HG03095 (cell line): Measurements from ENCODE around the gene MAN1A1.
"Not testable (repeated sequence)": the region's sequence is repeated elsewhere in the genome, so short reads cannot be mapped to it uniquely, and the experiment has no call there.

ENCODE experiments used
- ATAC-seq: cut with Tn5 transposase; IDR thresholded peaks from one replicate; pipeline ENCODE4 v1.9.1; 2021; ENCODE audit warnings: moderate library complexity; ENCODE audit not compliant: unreplicated experiment

MAN1A1 gene

GRCh38 chr6:119308048-119308570, 41.5 kb downstream of the MAN1A1 start:
- no peak for ATAC-seq

DNA sequence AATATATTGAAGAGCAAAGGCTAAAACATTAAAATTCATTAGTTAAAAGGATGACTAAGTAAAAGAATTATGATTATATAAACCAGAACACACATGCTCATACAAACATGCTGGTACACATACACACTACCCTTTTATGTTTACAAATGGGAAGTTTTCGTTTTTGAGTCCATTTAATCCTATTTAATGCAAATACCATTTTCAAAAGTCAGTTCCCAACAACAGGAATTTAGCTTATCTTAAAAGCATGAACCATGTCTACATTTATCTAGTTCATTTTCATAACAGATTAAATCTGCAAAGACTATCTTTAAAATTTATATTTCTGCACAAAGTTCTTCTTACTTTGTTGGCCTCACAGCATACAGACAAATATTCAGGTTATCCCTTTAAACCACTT, 42.5 kb downstream of the MAN1A1 start:
- ATAC-seq, result no peak

DNA sequence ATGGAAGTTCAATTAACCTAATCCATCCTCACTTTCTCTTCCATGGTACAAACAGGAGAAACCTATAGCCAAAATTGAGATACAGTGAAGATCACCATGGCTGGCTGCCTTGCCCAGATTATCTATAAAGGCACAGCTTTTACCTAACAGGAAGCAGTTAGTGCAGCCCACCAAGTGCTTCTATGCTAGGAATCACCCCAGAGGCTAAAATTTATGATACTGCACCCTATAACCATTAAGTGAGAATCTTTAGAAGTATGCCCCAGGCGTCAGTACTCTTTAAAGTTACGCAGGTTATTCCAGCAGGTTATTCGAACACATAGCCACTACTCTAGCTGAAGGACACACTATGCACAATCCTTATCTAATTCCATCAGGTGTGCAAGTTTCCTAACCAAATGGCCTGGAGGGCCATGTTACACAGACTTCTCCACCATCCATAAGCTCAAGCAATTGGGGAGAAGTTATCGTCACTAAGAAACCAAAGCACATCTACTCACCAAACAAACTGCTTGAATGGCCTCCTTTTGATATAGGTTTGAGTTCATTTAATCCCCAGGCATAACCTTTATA, 43.1 kb downstream of the MAN1A1 start:
- no peak for ATAC-seq

- ATAC-seq, result no peak
Observed at GRCh38 chr6:119303164-119303887, 46.2 kb downstream of the MAN1A1 start.

GRCh38 chr6:119301429-119301828, 48.1 kb downstream of the MAN1A1 start:
- no peak for ATAC-seq

- ATAC-seq, result no peak
Observed at GRCh38 chr6:119299694-119300093, 49.9 kb downstream of the MAN1A1 start.

- ATAC-seq, result no peak
Observed at GRCh38 chr6:119297049-119297448, 52.5 kb downstream of the MAN1A1 start.

- no peak for ATAC-seq
Observed at GRCh38 chr6:119296036-119297035, 53.2 kb downstream of the MAN1A1 start.

GRCh38 chr6:119294984-119295383, 54.6 kb downstream of the MAN1A1 start:
- ATAC-seq, result no peak

DNA sequence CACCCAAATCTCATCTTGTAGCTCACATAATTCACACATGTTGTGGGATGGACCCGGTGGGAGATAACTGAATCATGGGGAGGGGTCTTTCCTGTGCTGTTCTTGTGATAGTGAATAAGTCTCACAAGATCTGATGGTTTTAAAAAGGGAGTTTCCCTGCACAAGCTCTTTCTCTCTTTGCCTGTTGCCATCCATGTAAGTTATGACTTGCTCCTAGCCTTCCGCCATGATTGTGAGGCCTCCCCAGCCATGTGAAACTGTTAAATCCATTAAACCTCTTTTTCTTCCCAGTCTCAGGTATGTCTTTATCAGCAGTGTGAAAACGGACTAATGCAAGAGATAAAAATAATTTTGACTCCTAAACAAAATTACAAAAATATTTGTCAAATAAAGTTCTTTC, 58.5 kb downstream of the MAN1A1 start:
- not testable (repeated sequence) for ATAC-seq

DNA sequence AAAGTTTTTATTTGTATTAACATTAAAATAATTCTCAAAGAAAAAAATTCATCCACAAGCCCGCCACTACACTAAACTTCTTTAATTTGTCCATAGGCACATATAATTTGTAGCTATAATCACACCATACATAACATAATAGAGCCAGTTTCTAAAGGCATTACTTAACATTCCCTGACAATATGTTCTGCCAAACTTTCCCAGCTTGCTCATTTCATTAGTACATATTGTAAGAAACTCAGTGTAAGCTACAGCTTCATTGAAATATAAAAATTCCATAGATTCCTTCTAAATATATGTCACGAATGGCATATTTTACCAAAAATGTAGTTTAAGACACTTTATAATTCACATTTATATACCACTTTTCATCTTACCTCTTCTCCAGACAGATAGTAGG, 59.3 kb downstream of the MAN1A1 start:
- ATAC-seq, result no peak

- no peak for ATAC-seq
Observed at GRCh38 chr6:119289651-119290050, 59.9 kb downstream of the MAN1A1 start.

DNA sequence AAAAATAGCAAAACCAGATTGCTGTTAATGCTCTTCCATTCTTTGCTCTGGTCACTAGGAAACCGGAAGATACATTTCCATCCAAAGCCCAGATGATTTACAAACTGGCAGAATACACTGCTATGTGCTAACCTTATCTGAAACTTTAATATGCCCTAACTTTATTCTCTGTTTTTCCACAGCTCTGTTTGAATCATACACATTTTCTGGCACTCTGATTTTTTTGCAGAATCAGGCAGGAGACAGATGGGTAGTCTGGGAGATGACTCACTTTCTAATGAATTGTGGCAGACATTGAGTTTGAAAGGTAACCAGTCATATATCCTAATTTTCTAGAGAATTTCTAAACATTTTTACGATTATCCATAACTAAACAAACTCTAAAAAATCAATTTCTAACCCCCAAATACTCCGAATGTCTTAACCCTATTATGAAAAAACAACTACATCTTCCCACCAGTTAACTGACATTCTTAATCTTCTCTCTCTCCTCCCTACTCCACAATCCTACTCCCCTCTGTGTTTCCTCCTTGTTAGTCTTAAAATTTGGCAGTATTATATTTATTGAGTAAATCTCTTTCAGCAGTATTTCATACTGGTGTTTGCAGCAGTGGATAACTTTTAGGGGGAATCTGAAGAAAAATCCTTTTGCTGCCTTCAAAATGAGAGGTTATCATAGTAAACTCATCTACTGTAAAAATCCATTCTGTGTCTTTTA, 63.5 kb downstream of the MAN1A1 start:
- ATAC-seq, result no peak

DNA sequence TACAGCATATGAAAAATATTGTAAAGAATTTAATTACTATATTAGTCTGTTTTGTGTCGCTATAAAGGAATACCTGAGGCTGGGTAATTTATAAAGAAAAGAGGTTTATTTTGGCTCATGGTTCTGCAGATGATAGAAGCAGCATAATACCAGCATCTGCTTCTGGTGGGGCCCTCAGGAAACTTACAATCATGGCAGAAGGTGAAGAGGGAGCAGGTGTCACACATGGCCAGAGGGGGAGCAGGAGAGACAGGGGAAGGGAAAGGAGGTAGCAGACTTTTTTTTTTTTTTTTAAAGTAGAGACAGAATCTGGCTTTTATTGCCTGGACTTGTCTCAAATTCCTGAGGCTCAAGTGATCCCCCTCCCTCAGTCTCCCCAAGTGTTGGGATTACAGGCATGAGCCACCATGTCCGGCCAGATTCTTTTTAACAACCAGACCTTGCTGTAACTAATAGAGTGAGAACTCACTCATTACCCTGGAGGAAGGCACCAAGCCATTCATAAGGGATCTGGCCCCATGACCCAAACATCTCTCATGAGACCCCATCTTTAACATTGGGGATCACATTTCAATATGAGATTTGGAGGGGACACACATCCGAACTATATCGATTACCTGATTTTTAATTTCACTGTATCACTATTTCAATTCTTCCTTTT, 64.6 kb downstream of the MAN1A1 start:
- ATAC-seq, result no peak

GRCh38 chr6:119283979-119284545, 65.5 kb downstream of the MAN1A1 start:
- ATAC-seq, result no peak

GRCh38 chr6:119283214-119283613, 66.3 kb downstream of the MAN1A1 start:
- ATAC-seq, result no peak

DNA sequence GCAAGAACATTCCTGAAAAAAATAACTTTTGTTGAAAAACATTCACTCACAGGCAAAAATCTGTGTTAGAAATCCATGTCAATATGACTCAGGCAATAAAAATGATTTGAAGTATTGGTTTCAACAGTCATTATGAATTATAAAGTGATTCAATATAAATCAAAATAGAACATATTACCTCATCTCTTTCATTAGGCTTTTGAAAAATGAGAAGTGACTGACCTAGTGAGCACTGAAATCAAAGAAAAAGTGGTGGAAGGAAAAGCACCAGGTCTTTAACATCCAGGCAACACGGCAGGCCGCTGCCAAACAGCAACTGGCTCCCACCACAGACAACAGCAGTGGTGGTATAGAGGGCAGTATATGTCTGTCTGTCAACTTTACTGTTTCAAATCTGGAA, 68.9 kb downstream of the MAN1A1 start:
- no peak for ATAC-seq

DNA sequence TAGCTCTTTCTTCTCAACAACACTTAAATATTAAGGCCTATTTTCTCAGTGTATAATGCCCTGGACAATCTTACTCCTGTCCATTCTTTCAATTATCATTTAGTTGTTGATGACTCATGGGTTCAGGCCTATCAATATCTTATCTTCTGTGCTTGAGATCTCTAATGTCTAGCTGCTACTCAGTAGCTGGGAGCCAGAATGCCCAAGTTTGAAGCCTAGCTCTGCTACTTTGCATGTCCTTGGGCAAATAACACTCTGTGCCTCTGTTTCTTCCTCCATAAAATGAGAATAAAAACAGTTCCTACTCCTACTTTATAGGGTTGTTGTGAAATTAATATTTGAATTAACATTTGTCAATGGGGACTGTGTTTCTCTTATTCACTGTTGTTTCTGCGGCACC, 69.5 kb downstream of the MAN1A1 start:
- ATAC-seq, result no peak

- ATAC-seq, result no peak
Observed at GRCh38 chr6:119278625-119279024, 70.9 kb downstream of the MAN1A1 start.

GRCh38 chr6:119277052-119277451, 72.5 kb downstream of the MAN1A1 start:
- no peak for ATAC-seq
